Stimulated activated CD8-positive, alpha-beta memory T cell treated with anti-CD3 and anti-CD28 coated beads, Interleukin-2, amount 100 ng/mL, for 48 hours (primary cell): Measurements from ENCODE around the gene SLC19A1.

Source experiments
- DNase-seq, 2 donors: peaks; one replicate each; pipeline ENCODE4 v3.0.0-alpha.2; 2020; ENCODE audit warnings: low read depth in 2 of 2

The SLC19A1 gene

GRCh38 chr21:45545236-45545570, 3.0 kb upstream of the SLC19A1 start:
- no peak for DNase-seq

GRCh38 chr21:45544449-45545235, 2.4 kb upstream of the SLC19A1 start:
- no peak for DNase-seq

GRCh38 chr21:45543710-45544448, 1.6 kb upstream of the SLC19A1 start:
- DNase-seq, result no peak

GRCh38 chr21:45543371-45543709, 1.1 kb upstream of the SLC19A1 start:
- no peak for DNase-seq

GRCh38 chr21:45542667-45543370, 579 bp upstream of the SLC19A1 start:
- no peak for DNase-seq

GRCh38 chr21:45541221-45542039, 810 bp downstream of the SLC19A1 start:
- peak; percentile 73 to 76 for DNase-seq

GRCh38 chr21:45540601-45540970, 1.7 kb downstream of the SLC19A1 start:
- no peak for DNase-seq

- no peak for DNase-seq
These were observed 2.2 kb downstream of the SLC19A1 start for GRCh38 chr21:45539796-45540600.

- DNase-seq, result no peak
These were observed 3.0 kb downstream of the SLC19A1 start for GRCh38 chr21:45539046-45539795.

- no peak for DNase-seq
These were observed 3.7 kb downstream of the SLC19A1 start for GRCh38 chr21:45538381-45539045.

- DNase-seq, result no peak
These were observed 4.4 kb downstream of the SLC19A1 start for GRCh38 chr21:45537746-45538291.

GRCh38 chr21:45537111-45537745, 5.0 kb downstream of the SLC19A1 start:
- no peak for DNase-seq

GRCh38 chr21:45536301-45537081, 5.7 kb downstream of the SLC19A1 start:
- no peak for DNase-seq

GRCh38 chr21:45535341-45536081, 6.7 kb downstream of the SLC19A1 start:
- no peak for DNase-seq

- no peak for DNase-seq
These were observed 7.5 kb downstream of the SLC19A1 start for GRCh38 chr21:45534636-45535331.

- no peak for DNase-seq
These were observed 8.2 kb downstream of the SLC19A1 start for GRCh38 chr21:45533846-45534635.
